HG02884 (cell line): ENCODE data around the gene POLR1G.

Source experiments
- ATAC-seq: cut with Tn5 transposase; IDR thresholded peaks from one replicate; pipeline ENCODE4 v1.9.1; 2021; ENCODE audit warnings: mild to moderate bottlenecking, moderate library complexity; ENCODE audit not compliant: unreplicated experiment

POLR1G gene

GRCh38 chr19:45443462-45444317, 37.2 kb downstream of the POLR1G start:
- no peak for ATAC-seq

GRCh38 chr19:45444318-45445041, 38.0 kb downstream of the POLR1G start:
- ATAC-seq, result no peak

- no peak for ATAC-seq
Observed at GRCh38 chr19:45445139-45445538, 38.7 kb downstream of the POLR1G start.

GRCh38 chr19:45446295-45446694, 39.9 kb downstream of the POLR1G start:
- ATAC-seq, result no peak

- ATAC-seq, result no peak
Observed at GRCh38 chr19:45446944-45447343, 40.5 kb downstream of the POLR1G start.

- no peak for ATAC-seq
Observed at GRCh38 chr19:45448425-45448756, 41.9 kb downstream of the POLR1G start.

GRCh38 chr19:45448887-45449299, 42.4 kb downstream of the POLR1G start:
- no peak for ATAC-seq

GRCh38 chr19:45450012-45450333, 43.5 kb downstream of the POLR1G start:
- no peak for ATAC-seq

- ATAC-seq, result no peak
Observed at GRCh38 chr19:45451131-45451849, 44.8 kb downstream of the POLR1G start.

GRCh38 chr19:45451850-45452387, 45.5 kb downstream of the POLR1G start:
- ATAC-seq, result no peak

GRCh38 chr19:45455707-45456499, 49.5 kb downstream of the POLR1G start:
- no peak for ATAC-seq

GRCh38 chr19:45456500-45456815, 50.0 kb downstream of the POLR1G start:
- ATAC-seq, result no peak

GRCh38 chr19:45457776-45458175, 51.3 kb downstream of the POLR1G start:
- no peak for ATAC-seq
